Gastrocnemius medialis (tissue), 4 donors: Measurements from ENCODE around the gene MRPL50. TPM values are rescaled to one million over a fixed set of nuclear protein-coding genes. Genes with fewer than 3 reads are reported as not detected.

ENCODE experiments used
- ATAC-seq, 2 donors: fragments of 150-250 bp; one replicate each; pipeline ENCODE4 v1.9.1; 2016
- DNase-seq, 2 donors: peaks; one replicate each; pipeline ENCODE4 v3.0.0-alpha.2; 2019
- H3K27ac ChIP-seq, 4 donors: fragments of 200-600 bp; sonication (generic); 1 replicate in 1 of 4; 2 replicates in 3 of 4; pipeline ENCODE4 v1.5.1; 2016 to 2018; ENCODE audit warnings: mild to moderate bottlenecking in 2 of 4, moderate library complexity in 1 of 4
- H3K27me3 ChIP-seq, 3 donors: fragments of 200-600 bp; sonication (generic) in 2 of 3; 1 replicate in 1 of 3; 2 replicates in 2 of 3; pipeline versions ENCODE4 v1.5.1 to v1.6.0; 2016 to 2019; ENCODE audit warnings: mild to moderate bottlenecking in 1 of 3, moderate library complexity in 1 of 3
- H3K36me3 ChIP-seq, 2 donors: fragments of 200-600 bp; sonication (generic) in 1 of 2; one replicate each; pipeline ENCODE4 v1.5.1; 2017 to 2018
- H3K4me1 ChIP-seq, 2 donors: fragments of 200-600 bp; sonication (generic) in 1 of 2; one replicate each; pipeline ENCODE4 v1.5.1; 2016 to 2017; ENCODE audit warnings: mild to moderate bottlenecking in 2 of 2
- H3K4me3 ChIP-seq, 4 donors: fragments of 200-600 bp; sonication (generic) in 3 of 4; 1 replicate in 1 of 4; 2 replicates in 3 of 4; pipeline ENCODE4 v1.5.1; 2016 to 2019; ENCODE audit warnings: mild to moderate bottlenecking in 2 of 4
- H3K9me3 ChIP-seq, 3 donors: fragments of 200-600 bp; sonication (generic) in 2 of 3; 1 replicate in 1 of 3; 2 replicates in 2 of 3; pipeline ENCODE4 v1.5.1; 2016 to 2019
- CTCF ChIP-seq, 5 experiments: fragments of 450-650 bp in 3 of 5; fragments of 200-600 bp in 2 of 5; sonication (generic) in 2 of 5; IDR thresholded peaks in 4 of 5; conservative IDR thresholded peaks in 1 of 5; 1 replicate in 4 of 5; 2 replicates in 1 of 5; pipeline ENCODE4 v1.5.1; 2016 to 2019; ENCODE audit warnings: antibody characterized with exemption in 5 of 5, mild to moderate bottlenecking in 3 of 5, moderate library complexity in 3 of 5
- POLR2A ChIP-seq, 2 donors: fragments of 450-650 bp; IDR thresholded peaks; one replicate each; pipeline ENCODE4 v1.6.1; 2017; ENCODE audit warnings: antibody characterized with exemption in 2 of 2, mild to moderate bottlenecking in 2 of 2, moderate library complexity in 2 of 2
- in situ Hi-C, 4 donors: fragments of 200-750 bp; cut with MboI; loops; one replicate each; pipeline versions ENCODE4 v1.15.0 to v1.8.0; 2017; ENCODE audit warnings: low sequenced_read_pairs in 4 of 4
- intact Hi-C: fragments of 100-400 bp; cut with DNase I; formaldehyde crosslinking; loops from one replicate; pipeline ENCODE4 v1.15.1; 2023; ENCODE audit warnings: low total_unique reads
- total RNA-seq, 4 donors: library from RNA; depleted of rRNA; stranded (reverse); fragments of >200 nt; gene quantifications; one replicate each; pipeline versions ENCODE4 v1.1.0 to v1.2.3, GENCODE V29; 2016

MRPL50 gene
- total RNA-seq, 4 donors from 2014 or later: 6.3 to 13.7 (median 10.2) TPM

- in situ Hi-C loops (no loop called here), intact Hi-C loops (no loop called here)
- Histone ChIP-seq H3K36me3 (no peaks in the 10 kb centered on the region), H3K9me3 (no peaks in the 10 kb centered on the region), H3K27ac (no peak overlapping the region), H3K4me1 (no peaks in the 10 kb centered on the region), H3K27me3 (no peaks in the 10 kb centered on the region), H3K4me3 (no peak overlapping the region)
- ATAC-seq: no peak
- no peak for TF ChIP-seq POLR2A (IDR thresholded peaks at IDR 0.05)
- no peak for TF ChIP-seq CTCF (IDR thresholded peaks at IDR 0.05 in 4 of 5, conservative IDR thresholded peaks at IDR 0.05 in 1 of 5)
- no peak for DNase-seq
Observed at GRCh38 chr9:101352892-101353463, 45.4 kb downstream of the MRPL50 start.

- H3K27me3 ChIP-seq: no peaks in the 10 kb centered on the region
- no peak overlapping the region for H3K4me3 ChIP-seq
- ATAC-seq (no peak), DNase-seq (no peak)
- in situ Hi-C loops: no loop called here
- no peaks in the 10 kb centered on the region for H3K36me3 ChIP-seq
- no peaks in the 10 kb centered on the region for H3K4me1 ChIP-seq
- H3K27ac ChIP-seq: no peak overlapping the region
- intact Hi-C loops: no loop called here
- TF ChIP-seq POLR2A (IDR thresholded peaks at IDR 0.05) (no peak), CTCF (IDR thresholded peaks at IDR 0.05 in 4 of 5, conservative IDR thresholded peaks at IDR 0.05 in 1 of 5) (no peak)
- H3K9me3 ChIP-seq: no peaks in the 10 kb centered on the region
Observed at GRCh38 chr9:101350285-101350684, 48.1 kb downstream of the MRPL50 start.

DNA sequence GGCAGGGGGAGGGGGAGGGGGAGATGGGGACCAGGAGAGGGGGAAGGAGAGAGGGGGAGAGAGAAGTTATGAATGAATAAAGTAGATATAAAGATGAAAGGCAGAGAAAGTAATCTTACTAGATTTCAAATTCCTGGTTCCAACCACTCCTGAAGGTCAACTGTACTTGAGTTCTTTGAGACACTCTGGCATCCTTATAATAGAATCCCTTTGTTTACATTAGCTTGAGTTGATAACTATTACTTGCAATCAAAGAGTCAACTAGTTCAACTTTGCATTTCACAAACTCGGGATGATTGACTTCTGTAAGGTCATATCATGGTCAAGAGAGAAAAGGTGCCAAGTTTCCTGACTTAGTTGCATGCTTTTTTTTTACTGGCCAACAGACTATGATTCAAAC, 55.8 kb downstream of the MRPL50 start:
- Histone ChIP-seq H3K36me3 (no peaks in the 10 kb centered on the region), H3K27ac (no peak overlapping the region), H3K9me3 (no peaks in the 10 kb centered on the region), H3K4me3 (no peak overlapping the region), H3K27me3 (no peaks in the 10 kb centered on the region), H3K4me1 (no peaks in the 10 kb centered on the region)
- TF ChIP-seq POLR2A (IDR thresholded peaks at IDR 0.05): no peak
- ATAC-seq: no peak
- intact Hi-C loops: no loop called here
- in situ Hi-C loops: no loop called here
- no peak for DNase-seq

DNA sequence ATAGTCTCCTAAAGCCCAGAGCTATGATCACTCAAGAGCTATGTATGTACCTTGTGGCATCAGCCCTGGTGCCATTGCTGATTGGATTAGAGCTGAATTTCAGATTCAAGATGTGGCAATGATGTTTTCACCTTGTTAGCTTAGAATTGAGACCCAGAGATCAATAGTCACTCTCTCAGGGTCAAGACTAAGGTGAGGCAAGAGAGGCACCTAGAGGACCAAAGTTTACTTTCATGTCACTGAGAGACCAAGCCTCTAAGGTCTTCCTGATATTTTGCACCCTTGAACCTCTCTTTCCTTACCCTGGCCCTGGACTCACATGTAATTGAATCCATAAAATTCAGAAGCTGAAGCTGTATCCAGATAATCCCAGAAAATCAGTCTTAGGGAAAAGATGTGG, 56.5 kb downstream of the MRPL50 start:
- H3K36me3 ChIP-seq: no peaks in the 10 kb centered on the region
- no peak overlapping the region for H3K4me3 ChIP-seq
- no peaks in the 10 kb centered on the region for H3K9me3 ChIP-seq
- no peaks in the 10 kb centered on the region for H3K27me3 ChIP-seq
- DNase-seq (no peak), ATAC-seq (no peak)
- intact Hi-C loops: no loop called here
- H3K4me1 ChIP-seq: no peaks in the 10 kb centered on the region
- TF ChIP-seq POLR2A (IDR thresholded peaks at IDR 0.05): no peak
- H3K27ac ChIP-seq: no peak overlapping the region
- in situ Hi-C loops: no loop called here

Other genes starting within 250 kb of the MRPL50 start
- 1 to 10 TPM in 3 of 4 donors, not detected in 1; 1.2 to 3.8 (median 1.3) TPM for gene BAAT, start 13.6 kb downstream of the MRPL50 start, total RNA-seq
- gene ZNF189, start 233 bp upstream of the MRPL50 start, total RNA-seq: 10 to 100 TPM in 3 of 4 donors, 1 to 10 TPM in 1; 9.7 to 42.8 (median 12.2) TPM
- 1 to 10 TPM in 2 of 4 donors, not detected in 2; 5.1 to 8.7 TPM for gene ALDOB, start 37.2 kb upstream of the MRPL50 start, total RNA-seq
- 10 to 100 TPM; 26.6 to 34.4 (median 29.7) TPM for gene RNF20, start 135.2 kb upstream of the MRPL50 start, total RNA-seq
- not detected for gene PPP3R2, start 196.4 kb upstream of the MRPL50 start, total RNA-seq